Heart left ventricle (tissue), 16 donors: Measurements from ENCODE around the gene DPP10. TPM values are rescaled to one million over a fixed set of nuclear protein-coding genes. Genes with fewer than 3 reads are reported as not detected.

ENCODE experiments used
- ATAC-seq, 4 donors: fragments of 200-7000 bp; cut with Tn5 transposase; one replicate each; pipeline ENCODE4 v1.9.1; 2020 to 2022; ENCODE audit warnings: moderate library complexity in 4 of 4, mild to moderate bottlenecking in 3 of 4, moderate number of reproducible peaks in 1 of 4
- DNase-seq, 5 donors: peaks; one replicate each; pipeline ENCODE4 v3.0.0-alpha.2; 2020
- H3K27ac ChIP-seq, 12 donors: fragments of 200-600 bp; sonication (generic) in 4 of 12; one replicate each; pipeline versions ENCODE4 v1.5.0 to v1.8.0; 2016 to 2022; ENCODE audit warnings: mild to moderate bottlenecking in 2 of 12
- H3K27me3 ChIP-seq, 9 donors: fragments of 200-600 bp; sonication (generic) in 2 of 9; one replicate each; pipeline versions ENCODE4 v1.5.1 to v1.8.0; 2016 to 2022; ENCODE audit warnings: mild to moderate bottlenecking in 3 of 9
- H3K36me3 ChIP-seq, 9 donors: fragments of 200-600 bp; sonication (generic) in 2 of 9; one replicate each; pipeline versions ENCODE4 v1.5.0 to v1.8.0; 2018 to 2022; ENCODE audit warnings: mild to moderate bottlenecking in 2 of 9
- H3K4me1 ChIP-seq, 12 donors: fragments of 200-600 bp; sonication (generic) in 4 of 12; one replicate each; pipeline versions ENCODE4 v1.5.0 to v1.8.0; 2016 to 2022; ENCODE audit warnings: mild to moderate bottlenecking in 3 of 12
- H3K4me3 ChIP-seq, 12 donors: fragments of 200-600 bp; sonication (generic) in 4 of 12; one replicate each; pipeline versions ENCODE4 v1.5.0 to v1.8.0; 2017 to 2022; ENCODE audit warnings: mild to moderate bottlenecking in 9 of 12, moderate library complexity in 4 of 12
- H3K9me3 ChIP-seq, 12 donors: fragments of 200-600 bp; sonication (generic) in 4 of 12; one replicate each; pipeline versions ENCODE4 v1.5.0 to v1.8.0; 2016 to 2022; ENCODE audit warnings: mild to moderate bottlenecking in 1 of 12
- POLR2A ChIP-seq, 2 donors: fragments of 450-650 bp; IDR thresholded peaks; one replicate each; pipeline ENCODE4 v1.6.1; 2017; ENCODE audit warnings: antibody characterized with exemption in 2 of 2, mild to moderate bottlenecking in 2 of 2, moderate library complexity in 2 of 2
- WGBS, 4 donors: extraction: QIAGEN DNeasy Blood & Tissue Kit in 2 of 4; methylation state at CpG; one replicate each; pipeline versions ENCODE4 v1.1.5 to v1.1.7; 2013 to 2018; 5-methylcytosine and 5-hydroxymethylcytosine counted together
- intact Hi-C, 10 donors: fragments of 100-400 bp; cut with DNase I; formaldehyde crosslinking; loops; one replicate each; pipeline versions ENCODE4 v1.11.1 to v1.14.2; 2022
- polyA plus RNA-seq, 2 donors: library from polyadenylated mRNA; stranded (reverse); fragments of 200-250 nt; gene quantifications; one replicate each; pipeline ENCODE4 v1.2.3, GENCODE V29; 2013
- total RNA-seq, 9 donors: library from RNA; depleted of rRNA in 2 of 9; stranded (reverse); fragments of >200 nt in 2 of 9; fragmentation: NEBNext Ultra II Directional in 3 of 9; extraction: Animal tissue kit (Norgen Biotek cat#: 25700) in 3 of 9; gene quantifications; one replicate each; pipeline versions ENCODE4 v1.1.0 to v1.2.4, GENCODE V29; 2016 to 2023
- TF ChIP-seq, protein P1 (sequence below), 12 donors: fragments of 200-600 bp; sonication (generic) in 4 of 12; IDR thresholded peaks; one replicate each; pipeline versions ENCODE4 v1.5.0 to v1.8.0; 2018 to 2022; ENCODE audit warnings: antibody characterized with exemption in 12 of 12, mild to moderate bottlenecking in 5 of 12
- donor health status: ischemic (EF 13 %, LVEDD 7.1; RV severe dilation, severe dysfunction).
- donor health status: healthy with polysubstance abuse.
- donor health status: DM: no; HTN: yes; CAD: no.
- donor health status: DM: no; HTN: no; CAD: no.
- donor health status: ischemic (EF 25% LVEDD 6.9; RV normal size, moderate dysfunction).
- donor health status: ischemic (EF 25% LVEDD 5.7; RV mildly dilated, moderate dysfunction).
- donor health status: healthy.
- donor health status: DM: yes; HTN: yes; CAD: no.
- donor health status: ischemic (EF 35%, LVEDD 5.7; RV mildly dilated, moderate dysfunction).
- donor health status: nonischemic (EF 11% LVEDD 7.7; RV severe dilation, severe dysfunction).
- donor health status: DM: yes; HTN: yes; CAD: no.
- donor health status: PGD.
- donor health status: ischemic (EF 29% LVEDD 5.4; RV normal size, mild dysfunction).
- donor health status: nonischemic (EF 23%, LVEDD 6.1; RV moderate dilation, normal function).

DPP10 gene
- total and polyA plus RNA-seq, 11 donors: 0.88 TPM; not detected in 10

GRCh38 chr2:115491186-115491793, 1048.8 kb downstream of the DPP10 start:
- Histone ChIP-seq H3K4me1 (no peaks in the 10 kb centered on the region), H3K9me3 (peaks cover 0 to 4% (median 0%) of the 10 kb centered on the region in 12 donors), H3K27ac (no peak overlapping the region), H3K36me3 (no peaks in the 10 kb centered on the region), H3K4me3 (no peak overlapping the region), H3K27me3 (no peaks in the 10 kb centered on the region)
- ATAC-seq: no peak
- 50 to 59% (median 57%) methylated on average over 4 of the region's 4 CpGs for WGBS, 4 donors
- no peak for DNase-seq
- TF ChIP-seq POLR2A (IDR thresholded peaks at IDR 0.05): no peak
- TF ChIP-seq, protein P1, sequence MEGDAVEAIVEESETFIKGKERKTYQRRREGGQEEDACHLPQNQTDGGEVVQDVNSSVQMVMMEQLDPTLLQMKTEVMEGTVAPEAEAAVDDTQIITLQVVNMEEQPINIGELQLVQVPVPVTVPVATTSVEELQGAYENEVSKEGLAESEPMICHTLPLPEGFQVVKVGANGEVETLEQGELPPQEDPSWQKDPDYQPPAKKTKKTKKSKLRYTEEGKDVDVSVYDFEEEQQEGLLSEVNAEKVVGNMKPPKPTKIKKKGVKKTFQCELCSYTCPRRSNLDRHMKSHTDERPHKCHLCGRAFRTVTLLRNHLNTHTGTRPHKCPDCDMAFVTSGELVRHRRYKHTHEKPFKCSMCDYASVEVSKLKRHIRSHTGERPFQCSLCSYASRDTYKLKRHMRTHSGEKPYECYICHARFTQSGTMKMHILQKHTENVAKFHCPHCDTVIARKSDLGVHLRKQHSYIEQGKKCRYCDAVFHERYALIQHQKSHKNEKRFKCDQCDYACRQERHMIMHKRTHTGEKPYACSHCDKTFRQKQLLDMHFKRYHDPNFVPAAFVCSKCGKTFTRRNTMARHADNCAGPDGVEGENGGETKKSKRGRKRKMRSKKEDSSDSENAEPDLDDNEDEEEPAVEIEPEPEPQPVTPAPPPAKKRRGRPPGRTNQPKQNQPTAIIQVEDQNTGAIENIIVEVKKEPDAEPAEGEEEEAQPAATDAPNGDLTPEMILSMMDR (IDR thresholded peaks at IDR 0.05): no peak
- intact Hi-C loops: no loop called here

- H3K9me3 ChIP-seq: no peaks in the 10 kb centered on the region
- intact Hi-C loops: no loop called here
- TF ChIP-seq POLR2A (IDR thresholded peaks at IDR 0.05): no peak
- TF ChIP-seq, protein P1 (IDR thresholded peaks at IDR 0.05): no peak
- DNase-seq: no peak
- no peaks in the 10 kb centered on the region for H3K4me1 ChIP-seq
- 24 to 39% (median 27%) methylated on average over 3 of the region's 3 CpGs for WGBS, 4 donors
- H3K36me3 ChIP-seq: no peaks in the 10 kb centered on the region
- H3K27ac ChIP-seq: no peak overlapping the region
- no peak for ATAC-seq
- no peaks in the 10 kb centered on the region for H3K27me3 ChIP-seq
- no peak overlapping the region for H3K4me3 ChIP-seq
Observed at GRCh38 chr2:115505331-115505730, 1062.9 kb downstream of the DPP10 start.

GRCh38 chr2:115520727-115521126, 1078.3 kb downstream of the DPP10 start:
- DNase-seq (no peak), ATAC-seq (no peak)
- Histone ChIP-seq H3K36me3 (no peaks in the 10 kb centered on the region), H3K4me3 (no peak overlapping the region), H3K27ac (no peak overlapping the region), H3K9me3 (peaks cover 0 to 6% (median 0%) of the 10 kb centered on the region in 12 donors), H3K4me1 (no peaks in the 10 kb centered on the region), H3K27me3 (no peaks in the 10 kb centered on the region)
- intact Hi-C loops: no loop called here
- TF ChIP-seq, protein P1 (IDR thresholded peaks at IDR 0.05): no peak
- no peak for TF ChIP-seq POLR2A (IDR thresholded peaks at IDR 0.05)
- WGBS, 4 donors: 75 to 83% (median 80%) methylated on average over 3 of the region's 3 CpGs

DNA sequence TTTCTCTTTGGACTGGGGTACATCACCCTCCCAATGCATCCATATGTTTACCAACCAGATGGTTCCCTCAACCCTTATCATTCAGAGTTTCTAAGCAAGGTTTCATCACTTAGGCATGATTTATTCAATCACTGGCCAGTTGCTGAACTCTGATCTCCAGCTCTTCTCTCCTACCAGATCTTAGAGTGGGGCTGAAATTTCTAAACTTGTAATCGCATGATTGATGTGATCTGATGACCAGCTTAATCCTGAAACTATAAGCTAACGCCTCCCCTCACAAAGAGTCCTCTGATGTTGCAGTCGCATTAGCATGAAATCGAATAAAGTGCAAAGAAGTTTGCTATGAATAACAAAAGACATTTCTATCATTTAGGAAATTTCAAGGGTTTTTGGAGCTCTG, 1082.0 kb downstream of the DPP10 start:
- Histone ChIP-seq H3K4me1 (no peaks in the 10 kb centered on the region), H3K9me3 (no peaks in the 10 kb centered on the region), H3K36me3 (no peaks in the 10 kb centered on the region), H3K27me3 (no peaks in the 10 kb centered on the region), H3K27ac (no peak overlapping the region), H3K4me3 (no peak overlapping the region)
- DNase-seq (no peak), ATAC-seq (no peak)
- 75 to 85% (median 78%) methylated on average over 4 of the region's 4 CpGs for WGBS, 4 donors
- intact Hi-C loops: no loop called here
- TF ChIP-seq POLR2A (IDR thresholded peaks at IDR 0.05): no peak
- TF ChIP-seq, protein P1 (IDR thresholded peaks at IDR 0.05): no peak
